ENCODE data around the gene BIN2. TPM values are rescaled to one million over a fixed set of nuclear protein-coding genes. Genes with fewer than 3 reads are reported as not detected.

The BIN2 gene
- total RNA-seq, 2 donors from 2014 or later, result 4.6 to 11.9 TPM

DNA sequence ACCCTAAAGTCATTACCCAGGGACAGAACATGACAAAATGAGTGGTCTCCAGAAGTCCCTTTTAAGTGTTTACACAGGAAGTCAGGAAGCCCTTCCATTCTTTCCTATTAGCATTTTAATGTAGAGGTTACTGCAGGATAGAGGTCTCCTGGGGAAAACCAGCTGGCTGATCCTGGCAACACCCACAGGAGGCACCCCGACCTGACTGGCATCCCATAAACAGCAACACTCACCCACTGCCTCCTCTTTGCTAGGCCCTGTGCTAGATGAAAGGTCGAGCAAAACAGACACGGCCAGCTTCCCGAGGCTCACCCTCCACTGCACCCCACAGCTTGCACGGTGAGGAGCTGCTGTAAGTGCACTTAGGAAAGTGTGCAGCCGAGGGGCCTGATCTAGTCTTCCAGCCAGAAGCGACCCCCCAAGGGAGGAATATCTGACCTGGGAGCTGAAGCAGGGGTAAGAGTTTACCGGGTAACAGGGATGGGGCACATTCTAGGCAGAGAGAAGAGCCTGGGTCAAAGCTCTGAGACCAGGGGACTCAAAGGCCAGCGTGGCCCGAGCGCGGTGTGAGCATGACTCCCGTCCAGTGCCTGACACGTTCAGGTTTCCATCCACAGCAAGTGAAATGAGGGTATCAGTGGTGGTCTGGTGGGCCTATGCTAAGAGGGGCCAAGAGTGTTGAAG, 76.3 kb downstream of the BIN2 start:
- Histone ChIP-seq H3K9me3 (no peaks in the 10 kb centered on the region), H3K27ac (no peak overlapping the region), H3K27me3 (replicated peaks; ENCODE audit: insufficient read depth) (no peaks in the 10 kb centered on the region), H3K4me1 (ENCODE audit: control insufficient read depth in 1 of 2, low read depth in 2 of 2) (peaks cover 0 to 4% of the 10 kb centered on the region in 2 donors), H3K4me3 (no peak overlapping the region), H3K36me3 (no peaks in the 10 kb centered on the region)
- TF ChIP-seq, protein P1, sequence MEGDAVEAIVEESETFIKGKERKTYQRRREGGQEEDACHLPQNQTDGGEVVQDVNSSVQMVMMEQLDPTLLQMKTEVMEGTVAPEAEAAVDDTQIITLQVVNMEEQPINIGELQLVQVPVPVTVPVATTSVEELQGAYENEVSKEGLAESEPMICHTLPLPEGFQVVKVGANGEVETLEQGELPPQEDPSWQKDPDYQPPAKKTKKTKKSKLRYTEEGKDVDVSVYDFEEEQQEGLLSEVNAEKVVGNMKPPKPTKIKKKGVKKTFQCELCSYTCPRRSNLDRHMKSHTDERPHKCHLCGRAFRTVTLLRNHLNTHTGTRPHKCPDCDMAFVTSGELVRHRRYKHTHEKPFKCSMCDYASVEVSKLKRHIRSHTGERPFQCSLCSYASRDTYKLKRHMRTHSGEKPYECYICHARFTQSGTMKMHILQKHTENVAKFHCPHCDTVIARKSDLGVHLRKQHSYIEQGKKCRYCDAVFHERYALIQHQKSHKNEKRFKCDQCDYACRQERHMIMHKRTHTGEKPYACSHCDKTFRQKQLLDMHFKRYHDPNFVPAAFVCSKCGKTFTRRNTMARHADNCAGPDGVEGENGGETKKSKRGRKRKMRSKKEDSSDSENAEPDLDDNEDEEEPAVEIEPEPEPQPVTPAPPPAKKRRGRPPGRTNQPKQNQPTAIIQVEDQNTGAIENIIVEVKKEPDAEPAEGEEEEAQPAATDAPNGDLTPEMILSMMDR (IDR thresholded peaks at IDR 0.05), result no peak
- ATAC-seq (ENCODE audit: insufficient number of reproducible peaks, low FRiP score, low read depth) (no peak), DNase-seq (ENCODE audit: low spot score) (no peak)

DNA sequence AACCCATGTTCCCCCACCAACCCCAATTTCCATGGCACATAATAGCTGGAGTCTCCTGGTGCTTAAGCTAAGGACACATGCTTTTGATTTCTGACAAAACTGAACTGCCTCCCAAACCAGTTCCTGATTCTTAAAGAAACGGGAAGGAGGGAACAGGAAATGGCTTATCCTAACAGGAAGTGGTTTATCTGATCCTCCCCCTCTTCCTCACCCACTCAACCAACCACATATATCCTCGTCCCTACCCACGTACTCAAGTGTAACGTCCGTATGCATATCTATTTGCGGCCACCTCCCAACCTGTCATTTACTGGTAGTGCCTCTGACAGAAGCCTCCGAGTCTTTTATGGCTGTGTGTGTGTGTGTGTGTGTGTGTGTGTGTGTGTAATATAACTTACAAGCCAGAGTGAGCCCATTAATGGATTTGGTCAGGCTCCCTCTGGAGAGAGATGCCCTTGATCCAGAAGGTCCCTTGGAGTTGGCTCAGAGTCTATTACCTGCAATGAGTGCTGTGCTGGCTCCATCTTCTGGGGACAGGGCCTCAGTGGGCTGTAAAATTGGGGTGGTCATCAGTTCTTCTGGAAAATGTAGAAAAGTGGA, 77.6 kb downstream of the BIN2 start:
- TF ChIP-seq, protein P1 (IDR thresholded peaks at IDR 0.05), result no peak
- Histone ChIP-seq H3K27ac (peak overlapping the region in 1 of 2 donors; percentile 5), H3K27me3 (replicated peaks; ENCODE audit: insufficient read depth) (no peaks in the 10 kb centered on the region), H3K4me3 (no peak overlapping the region), H3K9me3 (no peaks in the 10 kb centered on the region), H3K4me1 (ENCODE audit: control insufficient read depth in 1 of 2, low read depth in 2 of 2) (peaks cover 2 to 6% of the 10 kb centered on the region in 2 donors), H3K36me3 (peaks cover 8% of the 10 kb centered on the region)
- ATAC-seq (ENCODE audit: insufficient number of reproducible peaks, low FRiP score, low read depth) (no peak), DNase-seq (ENCODE audit: low spot score) (no peak)

DNA sequence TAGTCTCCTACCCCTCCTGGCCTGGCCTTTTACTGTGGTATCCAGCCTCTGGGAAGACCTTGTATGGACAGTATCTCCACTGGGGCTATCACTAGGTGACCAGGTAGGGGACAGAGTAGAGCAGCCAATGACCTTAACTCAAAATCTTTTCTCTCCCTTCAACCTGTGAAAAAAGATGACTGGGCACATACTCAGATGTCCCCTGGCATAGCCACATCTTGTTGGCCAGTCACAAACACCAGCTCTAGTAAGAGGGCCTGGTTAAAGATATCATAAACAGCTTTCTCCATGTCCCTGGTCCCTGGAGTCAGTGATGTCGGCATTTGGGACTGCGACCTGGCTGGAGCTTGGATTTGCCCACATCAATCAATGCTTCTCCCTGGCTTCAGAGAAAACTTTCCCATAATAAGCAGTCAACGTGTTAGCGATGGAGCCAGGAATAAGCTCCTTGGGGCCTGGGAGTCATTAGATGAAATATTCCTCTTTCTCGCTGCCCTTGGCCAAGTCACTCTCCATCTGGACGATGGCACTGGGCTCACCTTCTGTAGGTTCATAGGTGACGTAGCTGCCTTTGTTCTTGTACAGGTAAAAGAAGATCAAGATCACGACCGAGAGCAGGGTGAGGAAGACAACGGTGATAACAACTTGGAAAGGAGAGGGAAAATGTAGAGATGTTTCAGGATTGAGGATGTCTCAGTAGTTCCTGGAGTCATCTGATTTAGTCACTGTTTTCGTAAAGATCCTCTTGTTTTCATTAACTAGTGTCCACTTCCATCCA, 78.3 kb downstream of the BIN2 start:
- DNase-seq (ENCODE audit: low spot score) (no peak), ATAC-seq (ENCODE audit: insufficient number of reproducible peaks, low FRiP score, low read depth) (no peak)
- Histone ChIP-seq H3K36me3 (peaks cover 14% of the 10 kb centered on the region), H3K9me3 (no peaks in the 10 kb centered on the region), H3K4me1 (ENCODE audit: control insufficient read depth in 1 of 2, low read depth in 2 of 2) (peaks cover 9 to 13% of the 10 kb centered on the region in 2 donors), H3K4me3 (no peak overlapping the region), H3K27me3 (replicated peaks; ENCODE audit: insufficient read depth) (no peaks in the 10 kb centered on the region), H3K27ac (peak overlapping the region in 1 of 2 donors; percentile 5)
- TF ChIP-seq, protein P1 (IDR thresholded peaks at IDR 0.05), result no peak

DNA sequence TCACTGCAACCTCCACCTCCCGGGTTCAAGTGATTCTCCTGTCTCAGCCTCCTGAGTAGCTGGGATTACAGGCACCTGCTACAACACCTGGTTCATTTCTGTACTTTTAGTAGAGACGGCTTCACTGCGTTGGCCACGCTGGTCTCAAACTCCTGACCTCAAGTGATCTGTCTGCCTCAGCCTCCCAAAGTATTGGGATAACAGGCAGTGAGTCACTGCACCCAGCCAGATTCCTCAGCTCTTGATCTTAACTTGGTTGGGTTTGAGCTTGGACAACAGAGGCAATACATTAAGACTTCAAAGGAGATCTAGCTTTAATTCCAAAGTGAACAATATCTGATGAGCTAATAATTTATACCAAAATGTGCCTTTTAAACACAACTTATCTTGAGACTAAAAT, 79.7 kb downstream of the BIN2 start:
- Histone ChIP-seq H3K36me3 (peaks cover 16% of the 10 kb centered on the region), H3K9me3 (no peaks in the 10 kb centered on the region), H3K4me3 (no peak overlapping the region), H3K27me3 (replicated peaks; ENCODE audit: insufficient read depth) (no peaks in the 10 kb centered on the region), H3K27ac (no peak overlapping the region), H3K4me1 (ENCODE audit: control insufficient read depth in 1 of 2, low read depth in 2 of 2) (peaks cover 19 to 22% of the 10 kb centered on the region in 2 donors)
- DNase-seq (ENCODE audit: low spot score) (no peak), ATAC-seq (ENCODE audit: insufficient number of reproducible peaks, low FRiP score, low read depth) (no peak)
- TF ChIP-seq, protein P1 (IDR thresholded peaks at IDR 0.05), result no peak

DNA sequence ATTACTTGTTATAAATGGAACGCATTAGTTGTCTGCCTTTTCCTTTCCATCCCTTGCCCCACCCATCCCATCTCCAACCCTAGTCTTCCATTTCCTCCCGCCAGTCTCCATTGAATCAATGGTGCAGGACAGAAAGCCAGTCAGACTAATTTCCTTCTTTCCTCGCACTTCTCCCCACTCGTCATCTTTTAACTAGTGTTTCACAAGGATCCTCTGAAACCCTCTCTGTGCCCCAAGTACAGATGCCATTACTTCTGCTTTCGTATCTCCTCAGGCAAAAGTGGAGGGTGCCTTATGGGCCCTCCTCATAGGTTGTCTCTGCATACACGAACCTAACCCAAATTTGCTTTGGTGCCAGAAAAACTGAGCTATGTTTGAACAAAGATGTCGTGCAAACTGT, 81.1 kb downstream of the BIN2 start:
- TF ChIP-seq, protein P1 (IDR thresholded peaks at IDR 0.05), result no peak
- Histone ChIP-seq H3K4me3 (no peak overlapping the region), H3K9me3 (no peaks in the 10 kb centered on the region), H3K4me1 (ENCODE audit: control insufficient read depth in 1 of 2, low read depth in 2 of 2) (peaks cover 22 to 23% of the 10 kb centered on the region in 2 donors), H3K27ac (no peak overlapping the region), H3K36me3 (peaks cover 16% of the 10 kb centered on the region), H3K27me3 (replicated peaks; ENCODE audit: insufficient read depth) (no peaks in the 10 kb centered on the region)
- DNase-seq (ENCODE audit: low spot score), result no peak
- ATAC-seq (ENCODE audit: insufficient number of reproducible peaks, low FRiP score, low read depth), result no peak

Data from thoracic aorta (tissue), 2 donors.